Testis (tissue), 2 donors: ENCODE measurements around the gene PCDHB11.
"Not testable (repeated sequence)": the region's sequence is repeated elsewhere in the genome, so short reads cannot be mapped to it uniquely, and the experiment has no call there.

Experiments used
- POLR2A ChIP-seq: fragments of 450-650 bp; IDR thresholded peaks from one replicate; pipeline ENCODE4 v1.6.1; 2017; ENCODE audit warnings: antibody characterized with exemption, mild to moderate bottlenecking, moderate library complexity
- TF ChIP-seq, protein P1 (sequence below), 3 experiments: fragments of 450-650 bp in 2 of 3; fragments of 200-600 bp in 1 of 3; sonication (generic) in 1 of 3; IDR thresholded peaks; one replicate each; pipeline ENCODE4 v1.5.1; 2016 to 2019; ENCODE audit warnings: antibody characterized with exemption in 3 of 3, mild to moderate bottlenecking in 2 of 3, moderate library complexity in 1 of 3

DNA sequence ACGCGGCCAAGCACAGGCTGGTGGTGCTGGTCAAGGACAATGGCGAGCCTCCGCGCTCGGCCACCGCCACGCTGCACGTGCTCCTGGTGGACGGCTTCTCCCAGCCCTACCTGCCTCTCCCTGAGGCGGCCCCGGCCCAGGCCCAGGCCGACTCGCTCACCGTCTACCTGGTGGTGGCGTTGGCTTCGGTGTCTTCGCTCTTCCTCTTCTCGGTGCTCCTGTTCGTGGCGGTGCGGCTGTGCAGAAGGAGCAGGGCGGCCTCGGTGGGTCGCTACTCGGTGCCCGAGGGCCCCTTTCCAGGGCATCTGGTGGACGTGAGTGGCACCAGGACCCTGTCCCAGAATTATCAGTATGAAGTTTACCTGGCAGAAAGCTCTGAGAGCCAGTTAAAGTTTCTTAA is 41.5 kb upstream of the PCDHB11 start:
- TF ChIP-seq, protein P1, sequence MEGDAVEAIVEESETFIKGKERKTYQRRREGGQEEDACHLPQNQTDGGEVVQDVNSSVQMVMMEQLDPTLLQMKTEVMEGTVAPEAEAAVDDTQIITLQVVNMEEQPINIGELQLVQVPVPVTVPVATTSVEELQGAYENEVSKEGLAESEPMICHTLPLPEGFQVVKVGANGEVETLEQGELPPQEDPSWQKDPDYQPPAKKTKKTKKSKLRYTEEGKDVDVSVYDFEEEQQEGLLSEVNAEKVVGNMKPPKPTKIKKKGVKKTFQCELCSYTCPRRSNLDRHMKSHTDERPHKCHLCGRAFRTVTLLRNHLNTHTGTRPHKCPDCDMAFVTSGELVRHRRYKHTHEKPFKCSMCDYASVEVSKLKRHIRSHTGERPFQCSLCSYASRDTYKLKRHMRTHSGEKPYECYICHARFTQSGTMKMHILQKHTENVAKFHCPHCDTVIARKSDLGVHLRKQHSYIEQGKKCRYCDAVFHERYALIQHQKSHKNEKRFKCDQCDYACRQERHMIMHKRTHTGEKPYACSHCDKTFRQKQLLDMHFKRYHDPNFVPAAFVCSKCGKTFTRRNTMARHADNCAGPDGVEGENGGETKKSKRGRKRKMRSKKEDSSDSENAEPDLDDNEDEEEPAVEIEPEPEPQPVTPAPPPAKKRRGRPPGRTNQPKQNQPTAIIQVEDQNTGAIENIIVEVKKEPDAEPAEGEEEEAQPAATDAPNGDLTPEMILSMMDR (IDR thresholded peaks at IDR 0.05), result not testable (repeated sequence)
- not testable (repeated sequence) for TF ChIP-seq POLR2A
